A549 (cell line): ENCODE measurements around the gene PEPD.

Source experiments
- BHLHE40 ChIP-seq: IDR thresholded peaks from 2 replicates; pipeline ENCODE4 v1.6.1; 2012; ENCODE audit warnings: low read depth, low read length, inconsistent platforms
- CTCF ChIP-seq: fragments of >200 bp; sonication (Bioruptor Twin); formaldehyde crosslinking; IDR thresholded peaks from 3 replicates; pipeline ENCODE4 v1.5.1; 2016
- EP300 ChIP-seq, 2 experiments: fragments of >200 bp; sonication (Bioruptor Twin); formaldehyde crosslinking; IDR thresholded peaks; 2 replicates in 1 of 2; 3 replicates in 1 of 2; pipeline ENCODE4 v1.6.1; 2016 to 2017
- FOSL2 ChIP-seq, 2 experiments: fragments of 450-650 bp in 1 of 2; fragments of >200 bp in 1 of 2; sonication (Bioruptor Twin) in 1 of 2; formaldehyde crosslinking; IDR thresholded peaks; 2 replicates each; pipeline versions ENCODE4 v1.5.0 to v1.6.1; 2016 to 2020; ENCODE audit warnings: mild to moderate bottlenecking in 1 of 2, moderate library complexity in 1 of 2
- USF2 ChIP-seq: fragments of 450-650 bp; IDR thresholded peaks from 2 replicates; pipeline ENCODE4 v1.6.1; 2014; ENCODE audit warnings: antibody characterized with exemption
- ZFP36 ChIP-seq: fragments of 450-650 bp; IDR thresholded peaks from 2 replicates; pipeline ENCODE4 v1.6.1; 2014; ENCODE audit warnings: borderline replicate concordance; ENCODE audit not compliant: partially characterized antibody

DNA sequence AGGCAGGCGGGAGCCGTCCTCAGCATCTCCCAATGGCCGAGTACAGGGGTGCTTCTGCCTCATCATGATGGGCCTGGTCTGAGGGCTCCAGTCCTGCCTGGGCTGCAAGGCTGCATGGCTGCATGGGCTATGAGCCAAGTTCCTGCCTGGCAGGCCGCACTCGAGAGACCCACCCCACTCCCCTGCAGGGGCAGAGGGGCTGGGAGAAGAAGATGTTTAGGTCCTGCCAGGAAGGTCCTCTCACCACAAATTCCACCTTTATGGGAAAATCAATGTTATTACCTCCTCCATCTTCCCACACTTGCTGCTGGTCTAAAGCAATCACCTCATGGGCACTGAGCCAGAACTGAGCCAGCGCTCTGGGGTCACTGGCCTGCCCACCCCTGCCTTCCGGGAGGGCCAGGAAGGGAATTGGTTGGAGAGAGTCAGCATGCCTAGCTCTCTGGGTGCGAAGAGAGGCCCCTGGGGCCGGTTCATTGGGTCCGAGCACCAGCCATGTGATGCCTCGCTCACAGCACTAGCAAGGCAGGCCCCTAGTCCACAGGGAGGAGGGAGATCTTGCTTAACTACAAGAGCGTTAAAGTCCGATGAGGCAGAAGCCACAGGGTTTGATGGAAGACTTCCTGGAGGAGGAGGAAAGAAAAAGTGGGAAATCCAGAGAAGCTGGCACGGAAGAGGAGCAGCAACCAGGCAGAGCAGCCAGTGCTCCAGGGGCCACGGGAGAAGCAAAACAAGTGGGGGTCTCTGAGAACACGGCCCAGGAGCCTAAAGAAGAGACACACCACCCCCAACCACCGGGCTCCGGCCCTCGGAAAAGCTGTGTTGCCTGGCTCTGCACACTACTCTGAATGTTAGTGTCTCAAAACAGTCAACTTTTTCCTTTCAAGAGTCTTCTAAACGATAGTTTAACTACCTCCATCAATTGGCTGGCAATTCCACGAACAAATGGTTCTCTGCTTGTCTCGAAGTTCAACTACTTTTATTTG is 84.9 kb downstream of the PEPD start:
- TF ChIP-seq BHLHE40 (no peak), CTCF (no peak), USF2 (no peak), EP300 (IDR thresholded peaks at IDR 0.05) (no peak), ZFP36 (peak; percentile 50), FOSL2 (IDR thresholded peaks at IDR 0.05) (no peak), FOSL2 (CRISPR knock-in tag; IDR thresholded peaks at IDR 0.05) (no peak)
